PFSK-1 (cell line): ENCODE measurements around the gene RPRD2.

Experiments
- FOXP2 ChIP-seq: optimal IDR thresholded peaks from 2 replicates; pipeline ENCODE3; 2011; ENCODE audit warnings: borderline replicate concordance, control low read depth, inconsistent platforms; ENCODE audit not compliant: insufficient read depth; ENCODE audit errors: extremely low read length, extremely low read depth
- POLR2AphosphoS5 ChIP-seq: IDR thresholded peaks from 2 replicates; pipeline ENCODE4 v1.6.1; 2012; ENCODE audit warnings: low read depth, mild to moderate bottlenecking, control low read depth, low read length, moderate library complexity
- REST ChIP-seq, 2 experiments: IDR thresholded peaks; 2 replicates each; pipeline versions ENCODE4 v1.6.1 to v1.8.0; 2011 to 2012; ENCODE audit warnings: low read depth in 2 of 2, low read length in 2 of 2, control low read depth in 1 of 2, inconsistent platforms in 1 of 2, mild to moderate bottlenecking in 1 of 2, moderate library complexity in 1 of 2; ENCODE audit not compliant: insufficient read depth in 1 of 2
- SIN3A ChIP-seq: IDR thresholded peaks from 2 replicates; pipeline ENCODE4 v1.6.1; 2012; ENCODE audit warnings: mild to moderate bottlenecking, low read length, moderate library complexity, borderline replicate concordance; ENCODE audit not compliant: insufficient read depth
- TAF1 ChIP-seq: IDR thresholded peaks from 2 replicates; pipeline ENCODE4 v1.6.1; 2012; ENCODE audit warnings: low read length, control low read depth, borderline replicate concordance; ENCODE audit not compliant: insufficient read depth

RPRD2 gene

GRCh38 chr1:150420560-150421265 is 56.8 kb downstream of the RPRD2 start:
- TF ChIP-seq SIN3A (no peak), POLR2AphosphoS5 (no peak), TAF1 (no peak), REST (IDR thresholded peaks at IDR 0.05; ENCODE audit: insufficient read depth in 1 of 2, low read depth in 2 of 2, low read length in 2 of 2) (no peak), FOXP2 (no peak)

DNA sequence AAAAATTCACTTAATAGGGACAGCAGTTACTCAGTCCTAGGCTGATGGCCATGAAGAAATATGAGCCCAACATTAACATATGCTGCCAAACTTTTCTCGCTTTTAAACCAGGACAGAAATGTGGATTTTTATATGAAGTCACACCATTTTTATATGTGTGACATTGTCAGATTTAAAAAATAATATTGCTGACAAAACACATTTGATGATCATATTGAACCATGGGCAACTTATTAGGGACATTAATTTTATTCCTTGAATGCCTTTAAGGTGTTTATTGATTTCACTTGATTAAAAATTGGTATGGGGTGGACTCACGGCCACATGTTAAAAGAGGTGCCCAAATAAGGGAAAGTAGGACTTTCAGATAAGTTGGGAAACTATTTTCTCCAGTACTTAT is 58.6 kb downstream of the RPRD2 start:
- TF ChIP-seq SIN3A = no peak
- TF ChIP-seq FOXP2 = no peak

DNA sequence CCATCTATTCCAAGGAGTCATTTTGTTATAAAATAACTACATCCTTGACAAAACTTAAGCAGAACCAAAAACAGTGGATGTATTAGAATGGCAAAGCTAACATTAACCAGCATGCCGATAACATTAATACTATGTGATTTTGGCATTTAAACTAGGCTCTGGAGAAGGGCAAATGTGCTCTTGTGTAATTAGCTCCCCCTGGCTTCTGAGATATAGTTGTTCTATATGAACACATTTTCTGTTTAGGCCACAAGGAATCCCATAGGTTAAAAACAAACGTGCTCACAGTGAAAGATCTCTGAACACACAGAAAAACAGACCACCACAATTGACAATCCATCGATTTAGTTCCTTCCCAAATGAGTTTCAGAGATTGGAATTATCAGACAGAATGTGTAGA is 65.9 kb downstream of the RPRD2 start:
- no peak for TF ChIP-seq TAF1
- no peak for TF ChIP-seq SIN3A
- TF ChIP-seq FOXP2 = no peak
- no peak for TF ChIP-seq REST (IDR thresholded peaks at IDR 0.05; ENCODE audit: insufficient read depth in 1 of 2, low read depth in 2 of 2, low read length in 2 of 2)
- TF ChIP-seq POLR2AphosphoS5 = no peak

DNA sequence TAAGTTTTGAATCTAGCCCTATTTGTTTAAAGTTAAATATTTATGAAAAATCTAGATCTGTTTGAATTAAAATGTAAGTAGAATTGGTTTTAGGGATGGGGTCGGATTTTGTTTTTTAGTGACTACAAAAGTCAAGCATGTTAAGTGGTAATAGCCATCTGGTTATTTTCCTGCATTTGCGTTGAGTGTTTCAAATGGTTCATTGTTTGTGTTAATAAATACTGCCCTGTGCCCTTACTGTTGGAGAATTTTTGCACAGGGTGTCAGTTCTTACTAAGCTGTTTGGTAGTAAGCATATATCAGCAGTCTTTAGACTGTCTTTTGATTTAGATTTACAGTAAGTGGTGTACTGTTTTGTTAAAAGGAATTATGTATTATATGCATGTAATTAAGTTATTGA is 77.2 kb downstream of the RPRD2 start:
- TF ChIP-seq TAF1 (no peak), POLR2AphosphoS5 (no peak), SIN3A (no peak), REST (IDR thresholded peaks at IDR 0.05; ENCODE audit: insufficient read depth in 1 of 2, low read depth in 2 of 2, low read length in 2 of 2) (no peak), FOXP2 (no peak)

DNA sequence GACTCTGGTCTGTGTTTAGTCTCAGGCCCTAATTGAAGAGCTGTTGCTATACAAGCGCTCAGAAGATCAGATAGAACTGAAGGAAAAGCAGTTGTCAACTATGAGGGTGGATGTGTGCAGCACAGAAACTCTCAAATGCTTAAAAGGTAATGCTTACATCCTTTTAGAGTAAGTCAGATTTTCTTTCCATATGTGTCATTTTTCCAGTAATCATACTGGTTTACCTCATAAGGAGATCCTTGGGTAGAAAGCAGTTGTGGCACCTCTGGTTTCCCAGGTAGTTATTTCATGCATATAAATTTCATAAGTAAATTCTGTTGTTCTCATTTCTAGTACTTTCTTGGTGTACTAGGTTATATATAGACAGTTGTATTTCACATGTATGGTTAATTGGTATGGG is 80.3 kb downstream of the RPRD2 start:
- TF ChIP-seq POLR2AphosphoS5 (no peak), SIN3A (no peak), FOXP2 (no peak), TAF1 (no peak), REST (IDR thresholded peaks at IDR 0.05; ENCODE audit: insufficient read depth in 1 of 2, low read depth in 2 of 2, low read length in 2 of 2) (no peak)
